ENCODE measurements around the gene POLE.
"Not testable (repeated sequence)": the region's sequence is repeated elsewhere in the genome, so short reads cannot be mapped to it uniquely, and the experiment has no call there.

The POLE gene

GRCh38 chr12:132703641-132704040 is 16.5 kb upstream of the POLE start:
- Mint-ChIP-seq H3K36me3 (peaks cover 15% of the 10 kb centered on the region), H3K9me3 (ENCODE audit: low read depth) (peaks cover 4% of the 10 kb centered on the region), H3K27ac (no peak overlapping the region), H3K4me1 (ENCODE audit: low read depth) (no peaks in the 10 kb centered on the region), H3K4me3 (no peak overlapping the region), H3K27me3 (no peaks in the 10 kb centered on the region)

GRCh38 chr12:132702640-132703039 is 15.5 kb upstream of the POLE start:
- Mint-ChIP-seq H3K4me1 (ENCODE audit: low read depth) (no peaks in the 10 kb centered on the region), H3K9me3 (ENCODE audit: low read depth) (no peaks in the 10 kb centered on the region), H3K27ac (no peak overlapping the region), H3K27me3 (no peaks in the 10 kb centered on the region), H3K4me3 (no peak overlapping the region), H3K36me3 (peaks cover 15% of the 10 kb centered on the region)

- Mint-ChIP-seq H3K36me3 (peaks cover 18% of the 10 kb centered on the region), H3K27me3 (no peaks in the 10 kb centered on the region), H3K27ac (no peak overlapping the region), H3K4me3 (no peak overlapping the region), H3K9me3 (ENCODE audit: low read depth) (no peaks in the 10 kb centered on the region), H3K4me1 (ENCODE audit: low read depth) (no peaks in the 10 kb centered on the region)
Observed at GRCh38 chr12:132700212-132700822, 13.2 kb upstream of the POLE start.

- Mint-ChIP-seq H3K27ac (no peak overlapping the region), H3K4me3 (no peak overlapping the region), H3K9me3 (ENCODE audit: low read depth) (no peaks in the 10 kb centered on the region), H3K27me3 (no peaks in the 10 kb centered on the region), H3K4me1 (ENCODE audit: low read depth) (no peaks in the 10 kb centered on the region), H3K36me3 (peaks cover 11% of the 10 kb centered on the region)
Observed at GRCh38 chr12:132698341-132698740, 11.2 kb upstream of the POLE start.

GRCh38 chr12:132695431-132695830 is 8.3 kb upstream of the POLE start:
- no peaks in the 10 kb centered on the region for H3K27me3 Mint-ChIP-seq
- H3K27ac Mint-ChIP-seq, result no peak overlapping the region
- no peaks in the 10 kb centered on the region for H3K4me1 Mint-ChIP-seq (ENCODE audit: low read depth)
- H3K36me3 Mint-ChIP-seq, result peaks cover 9% of the 10 kb centered on the region
- H3K9me3 Mint-ChIP-seq (ENCODE audit: low read depth), result no peaks in the 10 kb centered on the region
- no peak overlapping the region for H3K4me3 Mint-ChIP-seq

GRCh38 chr12:132694888-132695287 is 7.7 kb upstream of the POLE start:
- H3K36me3 Mint-ChIP-seq; H3K4me1 Mint-ChIP-seq (ENCODE audit: low read depth); H3K27ac Mint-ChIP-seq; H3K4me3 Mint-ChIP-seq; H3K9me3 Mint-ChIP-seq (ENCODE audit: low read depth); H3K27me3 Mint-ChIP-seq: not testable (repeated sequence)

GRCh38 chr12:132692030-132692429 is 4.9 kb upstream of the POLE start:
- not testable (repeated sequence) for H3K27me3 Mint-ChIP-seq; H3K4me1 Mint-ChIP-seq (ENCODE audit: low read depth); H3K4me3 Mint-ChIP-seq; H3K36me3 Mint-ChIP-seq; H3K9me3 Mint-ChIP-seq (ENCODE audit: low read depth); H3K27ac Mint-ChIP-seq

- Mint-ChIP-seq H3K27me3 (no peaks in the 10 kb centered on the region), H3K27ac (no peak overlapping the region), H3K4me3 (peak overlapping the region; percentile 55), H3K4me1 (ENCODE audit: low read depth) (peaks cover 17% of the 10 kb centered on the region), H3K9me3 (ENCODE audit: low read depth) (no peaks in the 10 kb centered on the region), H3K36me3 (peaks cover 4% of the 10 kb centered on the region)
Observed at GRCh38 chr12:132690112-132690511, 3.0 kb upstream of the POLE start.

GRCh38 chr12:132689227-132689626 is 2.1 kb upstream of the POLE start:
- Mint-ChIP-seq H3K27ac (no peak overlapping the region), H3K4me3 (peak overlapping the region; percentile 55), H3K9me3 (ENCODE audit: low read depth) (no peaks in the 10 kb centered on the region), H3K27me3 (no peaks in the 10 kb centered on the region), H3K36me3 (peaks cover 4% of the 10 kb centered on the region), H3K4me1 (ENCODE audit: low read depth) (peaks cover 20% of the 10 kb centered on the region)

- H3K4me1 Mint-ChIP-seq (ENCODE audit: low read depth), result peaks cover 23% of the 10 kb centered on the region
- H3K27ac Mint-ChIP-seq, result no peak overlapping the region
- no peaks in the 10 kb centered on the region for H3K27me3 Mint-ChIP-seq
- H3K9me3 Mint-ChIP-seq (ENCODE audit: low read depth), result no peaks in the 10 kb centered on the region
- H3K36me3 Mint-ChIP-seq, result peaks cover 4% of the 10 kb centered on the region
- peak overlapping the region; percentile 82 for H3K4me3 Mint-ChIP-seq
Observed at GRCh38 chr12:132686825-132687210, 324 bp downstream of the POLE start.

GRCh38 chr12:132685400-132685799 is 1.7 kb downstream of the POLE start:
- no peaks in the 10 kb centered on the region for H3K9me3 Mint-ChIP-seq (ENCODE audit: low read depth)
- H3K36me3 Mint-ChIP-seq, result peaks cover 4% of the 10 kb centered on the region
- peak overlapping the region; percentile 79 for H3K4me3 Mint-ChIP-seq
- no peaks in the 10 kb centered on the region for H3K27me3 Mint-ChIP-seq
- H3K27ac Mint-ChIP-seq, result peak overlapping the region; percentile 28
- H3K4me1 Mint-ChIP-seq (ENCODE audit: low read depth), result peaks cover 23% of the 10 kb centered on the region

GRCh38 chr12:132677492-132677891 is 9.7 kb downstream of the POLE start:
- Mint-ChIP-seq H3K27me3 (no peaks in the 10 kb centered on the region), H3K4me3 (no peak overlapping the region), H3K36me3 (peaks cover 8% of the 10 kb centered on the region), H3K4me1 (ENCODE audit: low read depth) (no peaks in the 10 kb centered on the region), H3K27ac (no peak overlapping the region), H3K9me3 (ENCODE audit: low read depth) (no peaks in the 10 kb centered on the region)

GRCh38 chr12:132675757-132676432 is 11.2 kb downstream of the POLE start:
- Mint-ChIP-seq H3K9me3 (ENCODE audit: low read depth) (no peaks in the 10 kb centered on the region), H3K27ac (no peak overlapping the region), H3K4me1 (ENCODE audit: low read depth) (no peaks in the 10 kb centered on the region), H3K4me3 (no peak overlapping the region), H3K27me3 (no peaks in the 10 kb centered on the region), H3K36me3 (peaks cover 12% of the 10 kb centered on the region)

- Mint-ChIP-seq H3K9me3 (ENCODE audit: low read depth) (no peaks in the 10 kb centered on the region), H3K27me3 (no peaks in the 10 kb centered on the region), H3K36me3 (peaks cover 7% of the 10 kb centered on the region), H3K4me1 (ENCODE audit: low read depth) (no peaks in the 10 kb centered on the region), H3K27ac (no peak overlapping the region), H3K4me3 (no peak overlapping the region)
Observed at GRCh38 chr12:132674561-132674960, 12.6 kb downstream of the POLE start.

- no peaks in the 10 kb centered on the region for H3K27me3 Mint-ChIP-seq
- no peaks in the 10 kb centered on the region for H3K9me3 Mint-ChIP-seq (ENCODE audit: low read depth)
- no peak overlapping the region for H3K4me3 Mint-ChIP-seq
- H3K4me1 Mint-ChIP-seq (ENCODE audit: low read depth), result no peaks in the 10 kb centered on the region
- H3K27ac Mint-ChIP-seq, result no peak overlapping the region
- peaks cover 6% of the 10 kb centered on the region for H3K36me3 Mint-ChIP-seq
Observed at GRCh38 chr12:132673288-132674179, 13.6 kb downstream of the POLE start.

Measured in activated naive CD8-positive, alpha-beta T cell (primary cell).